Mesendoderm (in vitro differentiated cells): ENCODE data around the gene ARHGEF5.

ENCODE experiments used
- DNase-seq: peaks from one replicate; pipeline ENCODE4 v3.0.0; 2013
- H2AK5ac ChIP-seq: 2 replicates; pipeline ENCODE4 v1.6.1; 2013; ENCODE audit warnings: low read length, inconsistent platforms
- H2BK120ac ChIP-seq: 2 replicates; pipeline ENCODE4 v1.6.1; 2013; ENCODE audit warnings: low read depth, mild to moderate bottlenecking, low read length, moderate library complexity, mixed read lengths
- H2BK15ac ChIP-seq: replicated peaks from 2 replicates; pipeline ENCODE4 v1.6.1; 2013; ENCODE audit warnings: low read depth, mild to moderate bottlenecking, moderate library complexity
- H2BK5ac ChIP-seq: 2 replicates; pipeline ENCODE4 v1.6.1; 2013; ENCODE audit warnings: low read length, inconsistent platforms
- H3K18ac ChIP-seq: 2 replicates; pipeline ENCODE4 v1.6.1; 2013; ENCODE audit warnings: mild to moderate bottlenecking, low read length, mixed read lengths
- H3K23ac ChIP-seq: one replicate; pipeline ENCODE4 v1.6.1; 2013; ENCODE audit warnings: low read length
- H3K27ac ChIP-seq: 2 replicates; pipeline ENCODE4 v1.5.1; 2013; ENCODE audit warnings: low read depth, mild to moderate bottlenecking, inconsistent platforms, low read length, moderate library complexity
- H3K27me3 ChIP-seq: 2 replicates; pipeline ENCODE4 v1.6.1; 2013; ENCODE audit warnings: low read length, control low read depth, mild to moderate bottlenecking, inconsistent platforms; ENCODE audit not compliant: insufficient read depth, poor library complexity
- H3K36me3 ChIP-seq: 2 replicates; pipeline ENCODE4 v1.6.1; 2013; ENCODE audit warnings: low read length, inconsistent platforms; ENCODE audit not compliant: control insufficient read depth, insufficient read depth
- H3K4ac ChIP-seq: one replicate; pipeline ENCODE4 v1.6.1; 2013; ENCODE audit warnings: low read depth, mild to moderate bottlenecking, low read length, moderate library complexity
- H3K4me1 ChIP-seq: 2 replicates; pipeline ENCODE4 v1.6.1; 2013; ENCODE audit warnings: low read depth, low read length, inconsistent platforms; ENCODE audit not compliant: control insufficient read depth
- H3K4me2 ChIP-seq: 2 replicates; pipeline ENCODE4 v1.6.1; 2013; ENCODE audit warnings: low read length
- H3K4me3 ChIP-seq: 2 replicates; pipeline ENCODE4 v1.5.1; 2013; ENCODE audit warnings: mild to moderate bottlenecking, low read length
- H3K56ac ChIP-seq: one replicate; pipeline ENCODE4 v1.6.1; 2013; ENCODE audit warnings: low read length
- H3K79me1 ChIP-seq: 2 replicates; pipeline ENCODE4 v1.6.1; 2013; ENCODE audit warnings: low read length, inconsistent platforms
- H3K79me2 ChIP-seq: 2 replicates; pipeline ENCODE4 v1.6.1; 2013; ENCODE audit warnings: mild to moderate bottlenecking, low read length; ENCODE audit not compliant: control insufficient read depth, insufficient read depth
- H3K9ac ChIP-seq: 2 replicates; pipeline ENCODE4 v1.6.1; 2013; ENCODE audit warnings: low read length, inconsistent platforms
- H4K5ac ChIP-seq: one replicate; pipeline ENCODE4 v1.6.1; 2013; ENCODE audit warnings: low read length
- H4K8ac ChIP-seq: one replicate; pipeline ENCODE4 v1.6.1; 2013; ENCODE audit warnings: low read depth, mild to moderate bottlenecking, control low read depth, low read length, moderate library complexity
- WGBS: extraction: QIAGEN DNeasy Blood & Tissue Kit; methylation state at CpG from one replicate; pipeline ENCODE4 v1.1.7; 2013; ENCODE audit warnings: low lambda C conversion rate, missing lambda C conversion rate; ENCODE audit not compliant: insufficient coverage; ENCODE audit errors: extremely low coverage; 5-methylcytosine and 5-hydroxymethylcytosine counted together

The ARHGEF5 gene

DNA sequence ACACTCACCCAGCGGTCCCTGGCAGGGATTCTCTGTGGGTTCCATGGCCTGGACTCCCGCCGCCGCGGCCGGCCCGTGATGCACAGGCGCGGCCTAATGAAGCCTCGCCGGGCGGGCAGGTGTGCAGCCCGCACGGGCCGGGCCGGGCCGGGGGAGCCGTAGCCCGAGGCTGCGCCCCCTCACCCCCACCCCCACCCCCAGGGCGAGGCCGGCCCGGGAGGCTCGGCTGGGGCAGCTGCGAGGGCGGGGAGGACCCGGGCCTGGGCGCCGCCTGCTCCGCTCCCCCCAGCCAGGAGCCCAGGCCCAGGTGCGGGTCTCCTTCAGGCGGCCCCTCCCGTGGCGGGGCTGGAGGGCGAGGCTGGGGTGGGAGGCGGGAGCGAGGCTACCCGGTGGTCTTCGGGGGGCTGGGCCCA lies 48.5 kb downstream of the ARHGEF5 start, which contains the start of gene NOBOX:
NOBOX (minus strand) TSS at position 45 of the 413 bp plus-strand sequence.
- Histone ChIP-seq H3K27me3 (no peaks in the 10 kb centered on the region), H3K18ac (no peak within 1 kb of the TSS), H3K79me2 (no peaks in the 10 kb centered on the region), H3K4ac (no peak within 1 kb of the TSS), H3K9ac (no peak within 1 kb of the TSS), H3K4me2 (no peak within 1 kb of the TSS), H3K27ac (no peak within 1 kb of the TSS), H2AK5ac (no peak within 1 kb of the TSS), H3K4me3 (no peak within 1 kb of the TSS), H3K56ac (no peak within 1 kb of the TSS), H3K4me1 (no peaks in the 10 kb centered on the region), H3K23ac (no peak within 1 kb of the TSS), H4K8ac (no peak within 1 kb of the TSS), H3K79me1 (no peaks in the 10 kb centered on the region), H4K5ac (no peak within 1 kb of the TSS), H2BK15ac (no peak within 1 kb of the TSS), H3K36me3 (no peaks in the 10 kb centered on the region), H2BK120ac (no peak within 1 kb of the TSS), H2BK5ac (no peak within 1 kb of the TSS)
- no peak for DNase-seq
- no CpG with 5 or more reads among the region's 39 CpGs for WGBS

- Histone ChIP-seq H2BK15ac (no peak overlapping the region), H3K27me3 (no peaks in the 10 kb centered on the region), H2BK120ac (no peak overlapping the region), H3K4me3 (no peak overlapping the region), H2AK5ac (no peak overlapping the region), H3K9ac (no peak overlapping the region), H3K79me2 (no peaks in the 10 kb centered on the region), H3K4ac (no peak overlapping the region), H3K36me3 (no peaks in the 10 kb centered on the region), H3K27ac (no peak overlapping the region), H3K18ac (no peak overlapping the region), H3K4me1 (no peaks in the 10 kb centered on the region), H3K23ac (no peak overlapping the region), H3K56ac (no peak overlapping the region), H3K79me1 (no peaks in the 10 kb centered on the region), H2BK5ac (no peak overlapping the region), H4K8ac (no peak overlapping the region), H3K4me2 (no peak overlapping the region), H4K5ac (no peak overlapping the region)
- DNase-seq, result no peak
- WGBS, result no CpG with 5 or more reads among the region's 4 CpGs
Observed at GRCh38 chr7:144404946-144405345, 49.7 kb downstream of the ARHGEF5 start.

GRCh38 chr7:144407266-144407931 lies 52.2 kb downstream of the ARHGEF5 start:
- Histone ChIP-seq H3K4me3 (no peak overlapping the region), H4K8ac (no peak overlapping the region), H3K9ac (no peak overlapping the region), H2BK5ac (no peak overlapping the region), H3K56ac (no peak overlapping the region), H2BK120ac (no peak overlapping the region), H4K5ac (no peak overlapping the region), H2AK5ac (no peak overlapping the region), H2BK15ac (no peak overlapping the region), H3K36me3 (no peaks in the 10 kb centered on the region), H3K79me1 (no peaks in the 10 kb centered on the region), H3K18ac (no peak overlapping the region), H3K27me3 (no peaks in the 10 kb centered on the region), H3K79me2 (no peaks in the 10 kb centered on the region), H3K4me2 (no peak overlapping the region), H3K4me1 (no peaks in the 10 kb centered on the region), H3K4ac (no peak overlapping the region), H3K27ac (no peak overlapping the region), H3K23ac (no peak overlapping the region)
- no CpG with 5 or more reads among the region's 12 CpGs for WGBS
- DNase-seq, result no peak

DNA sequence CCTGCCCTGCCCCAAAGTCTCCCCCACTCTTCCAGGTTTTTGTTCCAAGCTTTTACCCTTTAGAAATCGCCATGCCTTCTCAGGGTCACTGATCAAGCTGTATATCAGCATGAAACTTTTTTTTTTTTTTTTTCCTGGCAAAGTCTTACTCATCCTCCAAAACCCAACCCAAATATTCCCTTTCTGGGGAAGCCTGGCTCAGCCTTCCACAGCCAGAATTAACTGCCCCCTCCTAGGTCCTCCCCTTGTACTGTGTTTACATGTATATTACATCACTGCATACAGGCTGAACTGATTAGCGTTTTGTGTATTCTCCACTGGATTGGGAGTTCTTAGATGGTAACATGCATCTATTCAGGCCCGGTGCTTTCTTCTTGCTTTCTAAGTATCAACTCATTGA lies 52.9 kb downstream of the ARHGEF5 start:
- Histone ChIP-seq H2BK15ac (no peak overlapping the region), H3K4ac (no peak overlapping the region), H2BK5ac (no peak overlapping the region), H3K4me1 (no peaks in the 10 kb centered on the region), H3K18ac (no peak overlapping the region), H3K4me3 (no peak overlapping the region), H3K79me2 (no peaks in the 10 kb centered on the region), H3K4me2 (no peak overlapping the region), H4K8ac (no peak overlapping the region), H3K23ac (no peak overlapping the region), H2BK120ac (no peak overlapping the region), H2AK5ac (no peak overlapping the region), H3K27me3 (no peaks in the 10 kb centered on the region), H3K56ac (no peak overlapping the region), H4K5ac (no peak overlapping the region), H3K36me3 (no peaks in the 10 kb centered on the region), H3K9ac (no peak overlapping the region), H3K27ac (no peak overlapping the region), H3K79me1 (no peaks in the 10 kb centered on the region)
- no CpG with 5 or more reads among the region's 3 CpGs for WGBS
- no peak for DNase-seq

DNA sequence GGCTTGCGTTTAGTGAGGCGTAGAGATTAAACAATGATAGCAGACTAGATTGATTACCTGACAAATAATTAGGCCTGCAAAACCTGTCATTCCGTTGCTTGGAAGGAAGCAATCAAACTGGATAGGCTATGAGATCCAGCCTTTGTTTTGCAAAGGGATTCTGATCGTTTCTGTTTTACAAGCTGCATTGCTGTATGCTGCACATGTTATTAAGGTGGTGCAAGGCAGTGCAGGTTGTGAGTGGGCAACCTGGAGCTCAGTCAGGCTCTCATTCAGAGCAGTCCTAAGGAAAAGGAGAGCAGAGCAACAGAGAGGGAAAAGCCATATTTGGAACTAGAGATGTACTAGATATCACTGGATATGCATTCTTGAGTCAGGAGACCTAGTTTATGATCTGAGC lies 55.2 kb downstream of the ARHGEF5 start:
- no peak overlapping the region for H3K27ac ChIP-seq
- H3K36me3 ChIP-seq, result no peaks in the 10 kb centered on the region
- H2AK5ac ChIP-seq, result no peak overlapping the region
- WGBS, result no CpG with 5 or more reads among the region's 4 CpGs
- no peak for DNase-seq
- no peaks in the 10 kb centered on the region for H3K79me1 ChIP-seq
- H3K4ac ChIP-seq, result no peak overlapping the region
- H3K4me2 ChIP-seq, result no peak overlapping the region
- H3K9ac ChIP-seq, result no peak overlapping the region
- no peak overlapping the region for H2BK15ac ChIP-seq
- no peak overlapping the region for H4K5ac ChIP-seq
- H2BK120ac ChIP-seq, result no peak overlapping the region
- H3K23ac ChIP-seq, result no peak overlapping the region
- H2BK5ac ChIP-seq, result no peak overlapping the region
- no peaks in the 10 kb centered on the region for H3K79me2 ChIP-seq
- H3K4me1 ChIP-seq, result no peaks in the 10 kb centered on the region
- H3K18ac ChIP-seq, result no peak overlapping the region
- H3K27me3 ChIP-seq, result no peaks in the 10 kb centered on the region
- H4K8ac ChIP-seq, result no peak overlapping the region
- no peak overlapping the region for H3K56ac ChIP-seq
- H3K4me3 ChIP-seq, result no peak overlapping the region

DNA sequence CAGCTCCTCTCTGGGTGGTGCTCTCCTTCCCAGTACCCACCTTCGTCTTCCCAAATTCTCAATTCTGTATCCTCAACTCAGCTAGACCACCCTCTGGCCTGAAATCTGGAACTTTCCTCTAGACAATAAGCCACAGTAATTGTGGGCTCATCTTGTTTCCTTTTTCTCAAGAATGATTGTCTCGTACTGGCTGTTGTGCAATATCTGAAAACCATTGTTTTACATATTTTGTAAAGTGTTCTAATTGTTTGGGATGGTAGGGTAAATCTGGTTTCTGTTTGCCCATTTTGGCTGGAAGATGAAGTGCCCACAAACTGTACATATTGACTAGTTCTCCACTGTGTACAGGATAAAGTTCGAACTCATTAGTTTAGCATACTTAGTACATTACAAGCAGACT lies 59.6 kb downstream of the ARHGEF5 start:
- H3K4me3 ChIP-seq, result no peak overlapping the region
- no peak for DNase-seq
- H3K9ac ChIP-seq, result no peak overlapping the region
- H3K79me2 ChIP-seq, result no peaks in the 10 kb centered on the region
- WGBS, result no CpG with 5 or more reads among the region's 3 CpGs
- H3K79me1 ChIP-seq, result no peaks in the 10 kb centered on the region
- no peak overlapping the region for H3K4me2 ChIP-seq
- no peak overlapping the region for H3K4ac ChIP-seq
- no peak overlapping the region for H4K8ac ChIP-seq
- no peak overlapping the region for H3K56ac ChIP-seq
- no peaks in the 10 kb centered on the region for H3K36me3 ChIP-seq
- H3K27me3 ChIP-seq, result no peaks in the 10 kb centered on the region
- no peak overlapping the region for H2BK15ac ChIP-seq
- H2AK5ac ChIP-seq, result no peak overlapping the region
- no peaks in the 10 kb centered on the region for H3K4me1 ChIP-seq
- no peak overlapping the region for H3K23ac ChIP-seq
- H3K18ac ChIP-seq, result no peak overlapping the region
- no peak overlapping the region for H2BK5ac ChIP-seq
- H2BK120ac ChIP-seq, result no peak overlapping the region
- no peak overlapping the region for H4K5ac ChIP-seq
- H3K27ac ChIP-seq, result no peak overlapping the region
